ENCODE results near the gene EXPH5.

- no peak for TF ChIP-seq CTCF (conservative IDR thresholded peaks at IDR 0.05; ENCODE audit: low read length)
- no peak for TF ChIP-seq EZH2phosphoT487 (IDR thresholded peaks at IDR 0.05; ENCODE audit: borderline replicate concordance)
These were observed 125.1 kb downstream of the EXPH5 start for GRCh38 chr11:108468478-108468864.
